Activated CD8-positive, alpha-beta memory T cell treated with anti-CD3 and anti-CD28 coated beads, Interleukin-2, amount 50 U/mL, for 48 hours (primary cell): Measurements from ENCODE around the gene NFRKB.

Experiments
- DNase-seq: peaks from one replicate; pipeline ENCODE4 v3.0.0-alpha.2; 2020

Gene NFRKB

GRCh38 chr11:129895126-129896041 lies at the start of gene NFRKB:
Gene NFRKB, minus strand, starts transcription at chr11:129895578. Its CDS starts 2,729 bp downstream, at chr11:129892849.
- peak; percentile 96 for DNase-seq

DNA sequence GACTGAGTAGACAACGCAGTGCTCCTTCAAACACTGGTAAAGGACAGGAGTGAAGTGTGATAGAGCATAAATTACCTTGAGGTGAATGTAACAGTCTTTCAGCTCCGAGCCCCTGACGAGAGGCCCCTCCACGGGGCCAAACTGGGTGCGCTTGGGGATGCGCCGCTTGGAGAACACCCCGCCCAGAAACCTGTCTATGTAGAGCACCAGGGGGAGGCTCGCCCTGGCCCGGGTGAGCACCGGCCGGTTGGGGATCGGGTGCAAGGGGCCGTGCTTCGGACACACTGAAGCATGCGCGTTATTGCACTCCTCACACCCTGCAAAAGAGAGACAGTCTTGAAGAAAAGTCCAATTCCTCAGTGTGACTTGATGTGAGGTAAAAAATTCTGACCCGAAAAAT lies 49.3 kb upstream of the NFRKB start:
- no peak for DNase-seq

GRCh38 chr11:129943036-129943435 lies 47.7 kb upstream of the NFRKB start:
- DNase-seq, result no peak

DNA sequence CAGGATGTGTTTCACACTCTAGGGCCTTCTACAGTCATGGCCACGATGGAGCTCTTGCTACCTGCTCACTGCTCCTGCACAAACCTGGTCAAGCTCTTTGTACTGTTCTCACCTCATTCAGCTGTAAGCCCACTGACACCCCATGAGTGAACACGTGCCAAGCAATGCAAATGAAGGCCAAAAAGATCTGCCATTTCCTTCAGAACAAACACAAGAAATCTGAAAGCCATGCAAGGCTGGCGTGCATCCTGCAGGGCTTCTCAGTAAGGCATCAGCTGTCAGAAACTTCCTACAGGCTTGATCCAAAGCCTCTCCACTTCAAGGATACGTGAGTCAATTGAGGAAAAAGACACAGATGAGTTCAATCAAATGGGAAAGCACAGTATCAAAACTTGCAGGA lies 44.1 kb upstream of the NFRKB start:
- DNase-seq, result no peak

- DNase-seq, result no peak
Observed at GRCh38 chr11:129938764-129939163, 43.4 kb upstream of the NFRKB start.

DNA sequence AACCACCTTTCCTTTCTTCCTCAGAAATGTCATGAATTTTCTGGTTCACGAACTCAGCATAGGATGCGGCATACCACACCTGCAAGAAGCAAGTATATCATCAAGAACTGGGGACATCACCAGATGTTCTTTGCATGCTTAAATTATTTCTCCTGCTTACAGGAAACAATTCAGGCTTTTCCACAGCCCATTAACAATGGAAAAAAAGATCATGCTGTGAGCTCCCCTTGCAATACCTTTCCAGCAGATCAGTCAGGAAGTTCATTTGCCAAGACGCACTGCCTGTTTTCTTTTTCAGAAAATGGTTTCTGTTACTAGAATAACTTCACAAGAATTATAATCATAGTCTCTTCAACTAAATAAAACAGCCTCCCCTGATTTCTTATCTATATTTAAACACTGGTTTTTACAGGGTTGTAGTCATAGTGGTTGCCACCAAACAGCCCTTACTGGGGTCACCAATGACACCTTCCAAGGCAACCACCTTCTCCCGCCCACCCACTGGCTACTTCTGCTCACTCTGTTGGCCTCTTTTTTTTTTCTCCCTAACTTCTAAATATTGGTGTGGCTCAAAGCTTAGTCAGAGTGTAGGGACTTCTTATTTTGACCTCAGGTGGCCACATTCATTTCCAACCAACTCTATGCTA lies 42.3 kb upstream of the NFRKB start:
- DNase-seq, result no peak

DNA sequence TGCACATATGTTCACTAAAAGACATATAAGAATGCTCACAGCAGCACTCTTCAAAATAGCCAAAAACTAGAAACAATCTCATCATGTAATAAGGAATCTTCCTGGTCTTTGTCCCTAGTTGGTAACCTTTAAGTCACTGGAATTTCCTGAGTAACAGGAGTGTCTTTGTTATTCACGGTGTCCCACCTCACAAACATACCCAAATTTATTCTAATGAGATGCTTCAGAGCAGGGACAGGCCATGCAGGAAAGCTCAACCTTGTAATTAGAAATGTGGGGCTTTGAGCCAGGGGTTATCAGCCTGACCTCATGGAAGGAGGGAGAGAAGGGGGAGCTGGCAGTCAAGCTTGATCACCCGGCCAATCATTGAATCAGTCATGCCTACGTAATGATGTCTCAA lies 40.3 kb upstream of the NFRKB start:
- DNase-seq, result no peak

- no peak for DNase-seq
Observed at GRCh38 chr11:129933891-129934290, 38.5 kb upstream of the NFRKB start.

DNA sequence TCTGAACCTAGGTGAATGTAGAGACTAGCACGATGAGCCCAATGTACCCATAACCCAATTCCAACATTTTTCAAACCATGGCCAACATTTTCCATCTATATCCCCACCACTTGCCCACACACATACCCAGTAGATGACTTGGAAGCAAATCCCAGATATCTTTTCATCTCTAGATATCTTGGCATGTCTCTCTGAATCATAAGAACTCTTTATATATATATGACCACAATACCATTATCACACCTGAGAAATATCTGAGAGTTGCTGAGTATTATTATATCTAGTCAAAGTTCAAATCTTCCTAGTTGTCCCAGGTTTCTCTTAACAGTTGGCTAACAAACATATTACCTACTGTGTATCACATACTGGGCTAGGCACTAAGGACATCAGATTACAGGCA lies 37.9 kb upstream of the NFRKB start:
- DNase-seq, result no peak

DNA sequence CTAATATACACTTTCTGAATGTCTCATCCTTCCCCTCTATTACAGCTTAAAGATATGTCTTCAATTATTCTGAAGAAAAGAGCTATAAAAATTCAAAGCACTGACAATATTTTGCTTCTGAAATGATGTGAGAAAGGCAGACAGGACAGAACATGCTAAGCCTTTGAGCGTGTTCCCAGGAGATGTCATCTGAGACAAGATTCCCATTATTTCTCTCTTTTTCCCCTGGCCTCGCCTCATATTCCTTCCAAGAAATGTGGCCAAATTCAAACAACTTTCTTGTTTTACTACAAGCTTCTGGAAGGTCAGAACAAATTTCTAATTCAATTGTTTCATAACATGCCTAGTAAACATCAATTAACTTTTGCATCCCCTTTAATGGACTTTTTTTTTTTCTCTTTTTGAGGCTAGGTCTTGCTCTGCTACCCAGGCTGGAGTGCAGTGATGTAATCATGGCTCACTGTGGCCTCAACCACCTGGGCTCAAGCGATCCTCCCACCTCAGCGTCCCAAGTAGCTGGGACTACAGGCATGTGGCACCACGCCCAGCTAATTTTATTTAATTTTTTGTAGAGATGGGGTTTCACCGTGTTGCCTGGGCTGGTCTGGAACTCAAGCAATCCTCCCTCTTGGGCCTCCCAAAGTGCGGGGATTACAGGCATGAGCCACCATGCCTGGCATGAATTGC lies 37.1 kb upstream of the NFRKB start:
- DNase-seq, result no peak

DNA sequence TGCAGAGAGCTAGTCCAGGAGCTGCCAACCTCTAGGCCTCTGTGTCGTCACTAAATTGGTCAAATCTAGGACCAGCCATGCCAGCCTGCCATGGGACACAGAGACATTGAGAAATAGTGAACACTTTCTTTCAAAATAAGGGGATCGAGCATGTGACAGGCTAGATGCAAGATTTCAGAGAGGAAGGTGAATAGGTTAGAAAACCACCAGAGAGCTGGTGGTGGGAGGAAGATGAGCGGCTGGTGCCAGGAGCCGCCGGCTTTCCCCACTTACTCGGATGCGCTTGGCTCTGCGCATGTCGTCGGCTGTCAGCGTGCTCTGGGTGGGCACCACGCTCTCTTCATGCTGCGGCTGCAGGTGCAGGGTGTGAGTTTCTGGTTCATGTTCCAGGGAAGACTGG lies 35.4 kb upstream of the NFRKB start:
- no peak for DNase-seq

DNA sequence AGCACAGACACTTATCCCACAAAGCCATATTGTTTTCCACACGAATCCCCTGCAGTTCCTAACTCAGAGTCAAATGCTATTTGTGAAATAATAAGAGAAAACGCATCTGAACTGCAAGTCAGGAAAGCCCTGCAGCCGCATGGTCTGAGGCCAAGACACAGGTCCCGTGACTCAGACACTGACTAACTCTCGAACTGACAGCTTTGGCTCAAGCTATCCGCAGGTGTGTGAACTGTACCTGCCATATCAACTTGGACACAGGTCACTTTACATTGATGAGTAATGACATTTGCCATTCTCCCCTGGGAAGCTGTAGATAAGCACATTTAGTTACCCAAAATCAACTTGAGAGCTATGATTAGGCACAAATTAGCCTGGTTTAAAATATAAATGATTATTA lies 34.9 kb upstream of the NFRKB start:
- no peak for DNase-seq

- no peak for DNase-seq
Observed at GRCh38 chr11:129929721-129930120, 34.3 kb upstream of the NFRKB start.

GRCh38 chr11:129928923-129929692 lies 33.7 kb upstream of the NFRKB start:
- no peak for DNase-seq

DNA sequence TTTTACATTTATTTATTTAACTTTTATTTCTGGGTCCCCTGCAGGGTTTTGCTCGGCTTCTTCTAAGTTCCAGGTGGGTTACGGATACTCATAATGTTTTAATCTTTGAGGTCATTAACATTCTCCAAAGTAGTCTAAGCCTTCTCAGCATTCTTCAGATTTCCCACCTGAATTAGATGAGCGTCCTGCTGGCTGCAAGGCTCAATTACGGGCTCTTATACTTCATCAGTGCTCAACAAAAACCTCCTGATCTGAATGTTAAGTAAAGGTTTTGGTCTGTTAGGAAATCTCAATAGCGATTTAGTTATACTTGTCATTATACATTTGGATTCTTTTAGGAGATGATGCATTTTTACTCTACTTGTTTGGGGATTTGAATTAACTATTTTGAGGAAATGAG lies 27.3 kb upstream of the NFRKB start:
- no peak for DNase-seq

DNA sequence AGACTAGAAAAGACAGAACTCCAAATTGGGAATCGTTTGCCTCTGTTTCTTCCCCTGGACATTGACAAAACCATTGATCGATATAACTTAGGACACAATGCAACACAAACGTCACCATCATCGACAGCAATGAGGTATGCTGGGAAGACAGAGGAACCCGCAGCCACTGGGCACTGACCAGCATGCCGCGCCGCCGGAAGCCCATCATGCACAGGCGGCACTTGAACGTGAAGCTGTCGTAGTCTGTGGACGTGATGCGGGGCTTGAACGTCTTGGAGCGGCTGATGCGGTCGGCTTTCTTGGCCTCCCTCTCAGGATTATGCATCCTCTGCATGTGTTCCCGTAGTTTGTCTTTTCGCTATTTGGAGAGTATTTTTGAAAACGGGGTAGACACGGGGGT lies 23.0 kb upstream of the NFRKB start:
- DNase-seq, result no peak

GRCh38 chr11:129917231-129917630 lies 21.9 kb upstream of the NFRKB start:
- DNase-seq, result no peak

DNA sequence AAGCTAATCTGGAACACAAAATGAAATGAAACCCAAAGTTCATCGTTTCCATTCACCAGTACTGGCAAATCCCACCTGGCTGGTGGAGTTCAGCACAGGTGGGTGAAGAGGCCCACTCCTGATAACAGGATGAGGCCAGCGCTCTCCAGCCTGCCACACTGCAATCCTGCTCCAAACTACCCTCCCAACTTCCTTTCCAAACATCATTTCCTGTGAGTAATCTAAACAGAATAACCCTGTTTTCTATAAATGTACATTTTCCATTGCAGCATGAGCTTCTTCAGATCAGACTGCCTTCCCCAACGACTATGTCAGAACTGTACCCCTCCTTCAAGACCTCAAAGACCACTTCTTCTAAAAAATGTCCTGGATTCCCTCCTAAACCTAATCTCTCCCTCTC lies 15.9 kb upstream of the NFRKB start:
- no peak for DNase-seq

DNA sequence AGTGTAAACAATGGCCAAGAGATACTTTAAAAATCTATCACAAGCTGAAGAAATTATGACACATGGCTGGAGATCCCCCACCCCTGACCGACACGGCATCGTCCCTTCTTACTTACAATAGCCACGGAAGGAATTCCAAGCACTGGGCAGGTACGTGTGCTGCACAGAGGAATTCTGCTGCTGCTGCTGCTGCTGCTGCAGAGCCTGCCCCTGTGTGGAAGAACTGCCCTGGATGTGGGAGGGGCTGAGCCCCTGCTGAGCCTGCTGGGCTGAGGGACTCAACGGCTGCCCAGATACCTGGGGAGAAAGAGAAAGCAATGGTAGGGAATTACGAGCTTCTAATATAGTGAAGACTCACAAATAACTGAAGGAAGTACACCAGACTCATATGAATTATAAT lies 15.0 kb upstream of the NFRKB start:
- DNase-seq, result no peak

- DNase-seq, result no peak
Observed at GRCh38 chr11:129905402-129905801, 10.0 kb upstream of the NFRKB start.

- no peak for DNase-seq
Observed at GRCh38 chr11:129896062-129896461, 684 bp upstream of the NFRKB start.

- no peak for DNase-seq
Observed at GRCh38 chr11:129894278-129895125, 876 bp downstream of the NFRKB start.
